ENCODE measurements around the gene CBX4. TPM values are rescaled to one million over a fixed set of nuclear protein-coding genes. Genes with fewer than 3 reads are reported as not detected.

The CBX4 gene
- total and polyA plus RNA-seq, 2 of the 13 experiments (the other 11 are each of a cell fraction or from before 2014, with no cell fraction given): 25.8 to 50.8 TPM

GRCh38 chr17:79811011-79811867, 28.0 kb downstream of the CBX4 start (continued):
- no peak for TF ChIP-seq PHB2 (IDR thresholded peaks at IDR 0.05; ENCODE audit: partially characterized antibody)
- TF ChIP-seq ZNF878 (CRISPR knock-in tag; IDR thresholded peaks at IDR 0.05): no peak
- TF ChIP-seq ZNF747 (CRISPR knock-in tag; IDR thresholded peaks at IDR 0.05; ENCODE audit: borderline replicate concordance): no peak
- peak; percentile 63 for TF ChIP-seq NRL (CRISPR knock-in tag; IDR thresholded peaks at IDR 0.05; ENCODE audit: borderline replicate concordance)
- TF ChIP-seq SP140L (CRISPR knock-in tag; IDR thresholded peaks at IDR 0.05; ENCODE audit: borderline replicate concordance): no peak; the same call in 1 of the 2 replicates
- TF ChIP-seq ATF5 (CRISPR knock-in tag; IDR thresholded peaks at IDR 0.05; ENCODE audit: low read depth): no peak
- no peak for TF ChIP-seq ZNF577 (CRISPR knock-in tag; IDR thresholded peaks at IDR 0.05; ENCODE audit: borderline replicate concordance, low read depth)
- TF ChIP-seq SPEN (CRISPR knock-in tag; IDR thresholded peaks at IDR 0.05; ENCODE audit: low read depth): peak; percentile 65; the same call in 1 of the 2 replicates
- TF ChIP-seq NFYC (CRISPR knock-in tag; IDR thresholded peaks at IDR 0.05): no peak
- peak; percentile 23; the same call in 1 of the 2 replicates for TF ChIP-seq ZNF12 (CRISPR knock-in tag; IDR thresholded peaks at IDR 0.05)
- 0 out of 2 replicates have a peak, but pooled peaks have one; percentile 23 for TF ChIP-seq HNF4G (IDR thresholded peaks at IDR 0.05; ENCODE audit: borderline replicate concordance, low read depth, low read length)
- TF ChIP-seq HNF4G (CRISPR knock-in tag; IDR thresholded peaks at IDR 0.05; ENCODE audit: borderline replicate concordance, low read depth): 0 out of 2 replicates have a peak, but pooled peaks have one; percentile 2
- TF ChIP-seq ZNF335 (CRISPR knock-in tag; IDR thresholded peaks at IDR 0.05): no peak
- 0 out of 2 replicates have a peak, but pooled peaks have one; percentile 23 for TF ChIP-seq ZNF318 (CRISPR knock-in tag; IDR thresholded peaks at IDR 0.05)
- TF ChIP-seq CSRNP2 (CRISPR knock-in tag; conservative IDR thresholded peaks at IDR 0.05; ENCODE audit: low read depth): no peak
- TF ChIP-seq ZSCAN9 (CRISPR knock-in tag; IDR thresholded peaks at IDR 0.05; ENCODE audit: borderline replicate concordance): no peak
- peak; percentile 78; the same call in 1 of the 2 replicates for TF ChIP-seq NFKB2 (CRISPR knock-in tag; IDR thresholded peaks at IDR 0.05; ENCODE audit: borderline replicate concordance)
- TF ChIP-seq ZC3H4 (CRISPR knock-in tag; IDR thresholded peaks at IDR 0.05; ENCODE audit: borderline replicate concordance): no peak
